Stimulated activated CD8-positive, alpha-beta memory T cell treated with anti-CD3 and anti-CD28 coated beads, Interleukin-4, amount 100 ng/mL, for 1 hour (primary cell): ENCODE measurements around the gene C19orf85.
A peak's percentile ranks its signal among the peaks of the same experiment; 100 is the strongest.
"Not testable (repeated sequence)": the region's sequence is repeated elsewhere in the genome, so short reads cannot be mapped to it uniquely, and the experiment has no call there.

Experiments
- DNase-seq, 2 donors: peaks; one replicate each; pipeline ENCODE4 v3.0.0-alpha.2; 2020; ENCODE audit warnings: low read depth in 2 of 2, low spot score in 1 of 2

C19orf85 gene

DNA sequence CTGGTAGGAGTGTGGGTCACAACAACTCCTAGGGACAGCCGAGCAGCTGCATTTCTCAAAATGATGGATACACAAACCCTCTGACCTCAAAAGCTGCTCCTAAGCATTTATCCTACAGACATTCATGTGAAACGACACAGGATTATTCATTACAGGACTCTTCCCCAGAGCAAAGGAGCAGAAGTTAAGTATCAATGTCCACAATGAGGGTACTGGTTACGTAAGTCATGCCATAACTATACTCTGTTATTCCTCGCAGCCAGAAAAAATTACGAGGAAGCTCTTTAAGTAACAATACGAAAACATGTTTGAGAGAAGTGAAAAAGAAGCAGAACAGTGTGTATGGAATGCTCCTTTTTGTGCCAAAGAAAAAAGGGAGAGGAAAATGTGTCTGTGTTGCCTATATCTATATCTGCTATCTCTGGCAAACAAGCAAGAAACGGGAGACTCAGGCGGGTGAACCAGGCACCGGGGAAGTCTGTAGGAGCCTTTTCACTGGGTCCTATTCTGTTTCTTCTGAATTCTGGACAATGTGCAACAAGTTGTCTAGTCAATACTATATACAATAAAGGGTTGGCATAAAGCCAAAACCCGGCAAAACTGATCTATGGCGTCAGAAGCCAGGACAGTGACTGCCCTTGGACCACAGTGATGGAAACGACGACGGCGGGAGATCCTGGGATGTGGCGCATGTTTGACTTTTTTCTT is 4.4 kb downstream of the C19orf85 start:
- DNase-seq: no peak

GRCh38 chr19:55459551-55459949 is 5.0 kb downstream of the C19orf85 start:
- no peak for DNase-seq

- DNase-seq: no peak
These were observed 6.7 kb downstream of the C19orf85 start for GRCh38 chr19:55457683-55458457.

GRCh38 chr19:55456347-55456746 is 8.2 kb downstream of the C19orf85 start:
- no peak for DNase-seq

- no peak for DNase-seq
These were observed 8.8 kb downstream of the C19orf85 start for GRCh38 chr19:55455576-55456235.

DNA sequence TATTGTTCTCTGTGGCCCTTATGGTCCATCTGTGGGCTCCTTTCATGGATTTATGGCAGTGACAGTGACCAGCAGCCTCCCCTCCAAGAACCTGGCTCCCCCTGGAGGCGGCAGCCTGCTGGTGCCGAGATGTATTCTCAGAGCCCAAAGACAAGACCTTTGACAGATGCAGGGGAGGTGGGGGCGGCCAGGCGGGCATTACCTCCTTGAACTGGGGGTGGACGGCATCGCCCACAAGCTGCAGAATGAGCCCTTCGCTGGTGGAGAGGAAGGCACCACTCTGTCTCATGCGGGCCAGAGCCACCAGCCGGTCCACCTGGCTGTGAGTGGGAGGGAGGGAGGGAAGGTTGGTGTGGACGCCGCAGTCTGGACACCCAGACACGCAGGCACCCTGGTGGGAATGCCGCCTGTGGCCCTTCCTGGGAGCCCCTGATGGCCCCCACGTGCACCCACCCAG is 9.7 kb downstream of the C19orf85 start:
- DNase-seq: peak in 1 of 2 donors; percentile 15

DNA sequence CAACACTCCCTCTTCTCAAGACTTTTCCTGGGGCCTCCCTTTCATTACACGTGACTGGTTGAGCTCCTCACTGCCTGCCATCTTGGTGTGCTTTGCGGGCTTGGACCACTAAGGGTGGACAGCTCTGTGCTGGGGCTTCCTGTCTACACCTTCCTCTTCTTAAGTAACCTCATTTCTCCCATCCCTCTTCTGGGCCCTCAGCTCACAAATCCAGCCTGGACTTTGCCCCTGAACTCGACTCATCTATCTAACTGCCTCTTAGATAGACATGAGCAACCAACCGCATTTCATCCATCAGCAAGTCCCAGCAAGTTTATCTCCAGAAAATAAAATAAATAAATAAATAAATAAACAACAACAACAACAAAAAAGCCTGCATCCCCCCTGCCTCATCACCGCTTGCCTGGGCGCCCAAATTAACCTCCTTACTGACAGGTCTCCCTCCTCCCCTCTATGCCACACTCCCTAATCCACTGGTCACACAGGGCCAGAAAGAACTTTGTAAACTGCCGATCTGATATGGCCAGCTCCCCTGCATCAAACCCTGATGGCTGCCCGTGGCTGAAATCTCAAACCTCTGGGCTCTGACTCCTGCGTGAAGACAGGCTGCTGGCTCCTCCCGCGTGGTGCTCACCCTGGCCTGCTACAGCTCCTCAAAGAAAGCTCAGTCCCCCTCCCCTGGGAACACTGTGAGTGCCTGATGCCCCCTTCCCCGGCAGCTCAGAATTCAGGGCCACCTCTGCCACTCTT is 10.9 kb downstream of the C19orf85 start:
- DNase-seq: no peak

- DNase-seq: no peak
These were observed 11.7 kb downstream of the C19orf85 start for GRCh38 chr19:55452749-55453346.

DNA sequence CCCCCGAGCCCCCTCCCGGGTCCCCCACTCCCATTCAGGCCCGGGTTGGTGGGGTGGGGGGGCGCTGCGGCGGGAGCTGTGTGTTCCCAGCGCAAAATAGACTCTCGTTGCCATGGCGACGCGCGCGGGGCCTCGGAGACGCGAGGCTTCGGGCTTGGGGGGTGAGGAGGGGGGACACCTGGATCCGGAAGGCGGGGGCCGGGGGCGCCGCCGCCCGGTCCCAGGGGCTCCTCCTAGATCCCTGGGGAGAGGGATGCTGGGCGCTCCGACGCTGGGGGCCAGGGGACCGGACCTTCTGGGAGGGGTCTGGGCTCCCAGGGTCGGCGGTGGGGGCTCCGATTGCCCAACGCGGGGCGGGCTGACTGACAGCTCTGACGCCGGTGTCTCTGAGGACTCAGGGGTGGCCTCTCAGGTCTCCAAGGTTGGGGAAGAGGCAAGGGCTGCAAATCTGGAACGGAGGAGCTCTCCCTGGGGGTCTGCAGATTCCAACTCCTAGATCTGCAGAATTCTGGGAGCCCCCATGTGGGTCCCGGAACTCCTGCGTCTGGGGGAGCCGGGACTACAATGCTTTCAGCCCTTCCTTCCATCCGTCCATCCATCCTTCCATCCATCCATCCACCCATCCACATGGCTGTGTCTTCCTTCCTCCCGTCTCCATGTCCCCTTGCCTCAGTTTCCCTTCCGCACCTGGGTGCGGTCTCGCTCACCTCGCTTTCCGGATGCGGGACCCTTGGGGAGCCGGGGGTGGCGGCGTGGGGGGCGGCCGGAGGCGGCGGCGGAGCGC is 12.4 kb downstream of the C19orf85 start:
- no peak for DNase-seq

GRCh38 chr19:55451163-55451964 is 13.2 kb downstream of the C19orf85 start:
- DNase-seq: no peak

DNA sequence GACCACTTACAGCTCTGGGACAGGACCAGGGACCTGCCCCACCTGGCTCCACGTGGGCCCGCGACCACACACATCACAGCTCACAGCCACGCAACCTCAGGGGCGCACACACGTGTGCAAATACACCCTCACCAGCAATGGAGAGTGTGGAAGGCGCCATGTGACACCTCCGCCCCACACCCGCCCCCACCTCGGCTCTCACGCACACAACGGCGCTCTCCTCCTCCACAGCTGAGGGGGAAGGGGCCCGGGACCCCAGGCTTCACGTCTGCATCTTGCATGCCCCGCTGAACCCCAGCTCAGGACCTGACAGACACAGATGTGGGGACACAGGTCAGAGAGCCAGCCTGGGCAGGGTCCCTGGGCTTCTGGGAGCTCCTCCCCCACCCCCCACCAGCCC is 15.1 kb downstream of the C19orf85 start:
- no peak for DNase-seq

DNA sequence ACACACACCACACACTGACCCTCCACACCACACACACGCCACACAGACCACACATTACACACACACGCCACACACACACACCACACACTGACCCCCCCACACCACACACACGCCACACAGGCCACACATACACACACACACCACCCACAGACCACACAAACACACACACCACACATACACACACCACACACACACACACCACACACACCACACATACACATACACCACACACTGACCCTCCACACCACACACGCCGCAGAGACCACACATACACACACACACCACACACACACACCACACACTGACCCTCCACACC is 16.4 kb downstream of the C19orf85 start:
- DNase-seq: not testable (repeated sequence)

- no peak for DNase-seq
These were observed 17.0 kb downstream of the C19orf85 start for GRCh38 chr19:55447421-55448174.

DNA sequence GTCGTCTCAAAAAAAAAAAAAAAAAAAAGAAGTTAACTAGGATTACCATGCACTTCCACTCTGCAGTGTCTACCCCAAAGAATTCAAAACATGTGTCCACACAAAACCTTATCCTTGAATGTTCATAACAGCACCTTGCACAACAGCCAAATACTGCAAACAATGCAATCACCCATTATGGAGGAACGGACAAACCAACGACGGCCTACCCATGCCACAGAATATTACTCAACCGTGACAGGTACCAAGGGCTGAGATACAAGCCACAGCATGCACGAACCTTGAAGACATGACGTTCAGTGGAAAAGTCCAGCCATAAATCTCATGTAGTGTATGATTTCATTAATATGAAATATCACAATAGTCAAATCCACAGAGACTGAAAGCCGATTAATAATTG is 18.5 kb downstream of the C19orf85 start:
- no peak for DNase-seq

- no peak for DNase-seq
These were observed 19.9 kb downstream of the C19orf85 start for GRCh38 chr19:55444646-55445045.

- DNase-seq: no peak
These were observed 20.6 kb downstream of the C19orf85 start for GRCh38 chr19:55443824-55444480.

GRCh38 chr19:55443045-55443823 is 21.3 kb downstream of the C19orf85 start, which contains the start of gene SHISA7:
TSS of gene SHISA7 (minus strand) at chr19:55443300. CDS start at chr19:55442863, 437 bp downstream.
- DNase-seq: no peak
